ENCODE measurements around the gene CRY1. TPM values are rescaled to one million over a fixed set of nuclear protein-coding genes. Genes with fewer than 3 reads are reported as not detected.

The CRY1 gene
- total RNA-seq, 1 experiment from 2014 or later, result 43.8 TPM

DNA sequence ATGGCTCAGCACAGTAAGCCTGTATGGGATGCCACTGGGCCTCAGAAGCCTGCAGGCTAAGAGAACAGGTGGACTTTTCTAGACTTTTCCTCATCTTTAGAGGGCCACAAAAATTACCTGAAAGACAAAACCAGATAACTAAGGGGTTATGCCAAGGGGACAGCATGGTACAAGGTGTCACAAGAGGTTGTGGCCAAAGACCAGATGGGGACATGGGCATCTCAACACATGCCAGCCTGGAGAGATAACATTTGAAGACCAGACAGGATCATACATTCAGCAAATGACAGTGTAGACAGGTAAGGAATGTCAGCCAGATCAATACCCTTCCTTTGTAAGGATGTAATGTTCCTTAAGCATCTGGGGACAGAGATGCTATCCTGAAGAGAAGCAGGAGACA is 8.9 kb upstream of the CRY1 start:
- intact Hi-C loops (cut with micrococcal nuclease; ENCODE audit: unreplicated experiment), result no loop called here
- no TSS peak for BruUV-seq (replicated peaks)
- Histone ChIP-seq H3K4me3 (ENCODE audit: low read depth in 2 of 2, low read length in 2 of 2) (no peak overlapping the region), H3K9me3 (ENCODE audit: control insufficient read depth, insufficient read depth, low read depth, low read length) (no peaks in the 10 kb centered on the region), H3K36me3 (ENCODE audit: control insufficient read depth, insufficient read depth, low read length) (no peaks in the 10 kb centered on the region), H3K27ac (ENCODE audit: low read length) (no peak overlapping the region), H3K4me1 (ENCODE audit: control insufficient read depth, insufficient read depth, low read length) (peaks cover 2% of the 10 kb centered on the region), H3K27me3 (ENCODE audit: control insufficient read depth, insufficient read depth, low read length) (no peaks in the 10 kb centered on the region)
- ChIA-PET CTCF (no interaction called here), POLR2A (no interaction called here)
- ATAC-seq, result no peak
- no peak for DNase-seq (ENCODE audit: low read depth, low spot score)
- in situ Hi-C loops (cut with HindIII; ENCODE audit: low pct_unique_long_range_greater_than_20kb, low sequenced_read_pairs), result no loop called here
- TF ChIP-seq SIN3A (IDR thresholded peaks at IDR 0.05; ENCODE audit: borderline replicate concordance, insufficient read depth, low read depth, low read length) (no peak), POLR2AphosphoS5 (IDR thresholded peaks at IDR 0.05; ENCODE audit: low read depth, low read length) (no peak), TCF7L2 (IDR thresholded peaks at IDR 0.05; ENCODE audit: low read depth, low read length) (no peak), REST (IDR thresholded peaks at IDR 0.05; ENCODE audit: insufficient read depth in 1 of 2, low read depth in 2 of 2, low read length in 1 of 2) (no peak)
- TF ChIP-seq, protein P1, sequence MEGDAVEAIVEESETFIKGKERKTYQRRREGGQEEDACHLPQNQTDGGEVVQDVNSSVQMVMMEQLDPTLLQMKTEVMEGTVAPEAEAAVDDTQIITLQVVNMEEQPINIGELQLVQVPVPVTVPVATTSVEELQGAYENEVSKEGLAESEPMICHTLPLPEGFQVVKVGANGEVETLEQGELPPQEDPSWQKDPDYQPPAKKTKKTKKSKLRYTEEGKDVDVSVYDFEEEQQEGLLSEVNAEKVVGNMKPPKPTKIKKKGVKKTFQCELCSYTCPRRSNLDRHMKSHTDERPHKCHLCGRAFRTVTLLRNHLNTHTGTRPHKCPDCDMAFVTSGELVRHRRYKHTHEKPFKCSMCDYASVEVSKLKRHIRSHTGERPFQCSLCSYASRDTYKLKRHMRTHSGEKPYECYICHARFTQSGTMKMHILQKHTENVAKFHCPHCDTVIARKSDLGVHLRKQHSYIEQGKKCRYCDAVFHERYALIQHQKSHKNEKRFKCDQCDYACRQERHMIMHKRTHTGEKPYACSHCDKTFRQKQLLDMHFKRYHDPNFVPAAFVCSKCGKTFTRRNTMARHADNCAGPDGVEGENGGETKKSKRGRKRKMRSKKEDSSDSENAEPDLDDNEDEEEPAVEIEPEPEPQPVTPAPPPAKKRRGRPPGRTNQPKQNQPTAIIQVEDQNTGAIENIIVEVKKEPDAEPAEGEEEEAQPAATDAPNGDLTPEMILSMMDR (IDR thresholded peaks at IDR 0.05), result no peak

GRCh38 chr12:107101651-107102050 is 8.3 kb upstream of the CRY1 start:
- H3K4me3 ChIP-seq (ENCODE audit: low read depth in 2 of 2, low read length in 2 of 2), result no peak overlapping the region
- ChIA-PET CTCF (no interaction called here), POLR2A (no interaction called here)
- peaks cover 2% of the 10 kb centered on the region; the same call in 1 of the 2 replicates for H3K4me1 ChIP-seq (ENCODE audit: control insufficient read depth, insufficient read depth, low read length)
- no peaks in the 10 kb centered on the region for H3K36me3 ChIP-seq (ENCODE audit: control insufficient read depth, insufficient read depth, low read length)
- intact Hi-C loops (cut with micrococcal nuclease; ENCODE audit: unreplicated experiment), result no loop called here
- no peak for ATAC-seq
- no peak for DNase-seq (ENCODE audit: low read depth, low spot score)
- H3K27me3 ChIP-seq (ENCODE audit: control insufficient read depth, insufficient read depth, low read length), result no peaks in the 10 kb centered on the region
- H3K9me3 ChIP-seq (ENCODE audit: control insufficient read depth, insufficient read depth, low read depth, low read length), result no peaks in the 10 kb centered on the region
- BruUV-seq (replicated peaks), result no TSS peak
- no peak overlapping the region for H3K27ac ChIP-seq (ENCODE audit: low read length)
- no peak for TF ChIP-seq REST (IDR thresholded peaks at IDR 0.05; ENCODE audit: insufficient read depth in 1 of 2, low read depth in 2 of 2, low read length in 1 of 2)
- TF ChIP-seq POLR2AphosphoS5 (IDR thresholded peaks at IDR 0.05; ENCODE audit: low read depth, low read length), result no peak
- TF ChIP-seq, protein P1 (IDR thresholded peaks at IDR 0.05), result no peak
- no peak for TF ChIP-seq TCF7L2 (IDR thresholded peaks at IDR 0.05; ENCODE audit: low read depth, low read length)
- no peak for TF ChIP-seq SIN3A (IDR thresholded peaks at IDR 0.05; ENCODE audit: borderline replicate concordance, insufficient read depth, low read depth, low read length)
- in situ Hi-C loops (cut with HindIII; ENCODE audit: low pct_unique_long_range_greater_than_20kb, low sequenced_read_pairs), result no loop called here
